Stomach (tissue), 4 donors: ENCODE data around the gene ITPA.

ENCODE experiments used
- EP300 ChIP-seq: sonication (generic); formaldehyde crosslinking; IDR thresholded peaks from one replicate; pipeline ENCODE4 v1.6.1; 2017; ENCODE audit warnings: antibody characterized with exemption
- POLR2A ChIP-seq, 4 donors: fragments of 450-650 bp; IDR thresholded peaks; one replicate each; pipeline ENCODE4 v1.6.1; 2016; ENCODE audit warnings: antibody characterized with exemption in 4 of 4, control low read depth in 2 of 4, mild to moderate bottlenecking in 1 of 4, moderate library complexity in 1 of 4

- TF ChIP-seq POLR2A (IDR thresholded peaks at IDR 0.05) (no peak), EP300 (no peak)
Observed at GRCh38 chr20:3250091-3250504, 40.8 kb downstream of the ITPA start.
